ENCODE results near the gene GRM8. TPM values are rescaled to one million over a fixed set of nuclear protein-coding genes. Genes with fewer than 3 reads are reported as not detected.

The GRM8 gene
- total RNA-seq (2022) (not detected in 2 replicates), Bru-seq, nascent RNA (percentile 3 among the genes with signal in this experiment), BruChase-seq, experiment 1, labeled RNA remaining after a 2-hour chase (percentile 6 among the genes with signal in this experiment), BruChase-seq, experiment 2, labeled RNA remaining after a 6-hour chase (percentile 4 among the genes with signal in this experiment)
- long read RNA-seq, partial matches to known transcripts = 0 of 1 reads
- long read RNA-seq, other reads (novel, unspliced or antisense) = 1 of 1 reads

DNA sequence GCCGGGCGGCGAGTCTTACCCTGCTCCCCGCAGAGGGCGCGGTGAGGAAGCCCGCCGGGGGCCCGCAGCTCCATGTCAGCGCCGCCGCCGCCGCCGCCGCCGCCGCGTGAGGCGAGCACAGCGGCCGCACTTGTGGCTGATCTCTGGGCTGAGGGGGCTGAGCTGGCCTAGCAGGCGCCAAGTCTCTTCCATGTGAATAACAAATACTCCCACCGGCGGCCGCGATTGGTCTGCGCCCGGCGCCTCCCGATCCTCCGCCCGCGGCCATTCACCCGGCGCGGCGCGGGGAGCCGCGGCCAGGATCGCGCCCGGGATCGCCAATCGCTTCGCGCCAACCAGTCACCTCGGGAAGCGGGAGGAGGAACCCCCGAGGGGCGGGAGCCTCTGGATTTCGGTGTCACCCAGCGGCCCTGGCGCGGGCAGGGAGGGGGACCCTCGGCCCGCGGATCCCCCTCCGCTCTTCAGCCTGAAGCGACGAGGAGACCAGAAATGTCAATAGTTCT lies at the start of gene GRM8:
Gene GRM8, minus strand, starts transcription at position 164 of the 503 bp plus-strand sequence.
- no peaks in the 10 kb centered on the region for H3K9me3 ChIP-seq
- ChIA-PET POLR2A (no interaction called here), CTCF (no interaction called here)
- H3K4me3 Mint-ChIP-seq (ENCODE audit: unreplicated experiment) = peak within 1 kb of the TSS; percentile 61
- intact Hi-C loops (cut with micrococcal nuclease; ENCODE audit: unreplicated experiment) = loop anchor here (2.0 to 5.0 kb wide), 2 partner anchors 154 to 396 kb away; no protein-coding TSS in a partner anchor
- peaks cover 12% of the 10 kb centered on the region for H3K27me3 ChIP-seq (replicated peaks; ENCODE audit: control insufficient read depth, insufficient read depth, low read length)
- TF ChIP-seq, protein P1, sequence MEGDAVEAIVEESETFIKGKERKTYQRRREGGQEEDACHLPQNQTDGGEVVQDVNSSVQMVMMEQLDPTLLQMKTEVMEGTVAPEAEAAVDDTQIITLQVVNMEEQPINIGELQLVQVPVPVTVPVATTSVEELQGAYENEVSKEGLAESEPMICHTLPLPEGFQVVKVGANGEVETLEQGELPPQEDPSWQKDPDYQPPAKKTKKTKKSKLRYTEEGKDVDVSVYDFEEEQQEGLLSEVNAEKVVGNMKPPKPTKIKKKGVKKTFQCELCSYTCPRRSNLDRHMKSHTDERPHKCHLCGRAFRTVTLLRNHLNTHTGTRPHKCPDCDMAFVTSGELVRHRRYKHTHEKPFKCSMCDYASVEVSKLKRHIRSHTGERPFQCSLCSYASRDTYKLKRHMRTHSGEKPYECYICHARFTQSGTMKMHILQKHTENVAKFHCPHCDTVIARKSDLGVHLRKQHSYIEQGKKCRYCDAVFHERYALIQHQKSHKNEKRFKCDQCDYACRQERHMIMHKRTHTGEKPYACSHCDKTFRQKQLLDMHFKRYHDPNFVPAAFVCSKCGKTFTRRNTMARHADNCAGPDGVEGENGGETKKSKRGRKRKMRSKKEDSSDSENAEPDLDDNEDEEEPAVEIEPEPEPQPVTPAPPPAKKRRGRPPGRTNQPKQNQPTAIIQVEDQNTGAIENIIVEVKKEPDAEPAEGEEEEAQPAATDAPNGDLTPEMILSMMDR (IDR thresholded peaks at IDR 0.05; ENCODE audit: insufficient read depth in 1 of 2, low read depth in 1 of 2, low read length in 1 of 2, severe bottlenecking in 1 of 2, unreplicated experiment in 1 of 2) = no peak
- H3K36me3 ChIP-seq (ENCODE audit: control insufficient read depth, insufficient read depth, low read length) = no peaks in the 10 kb centered on the region
- H3K4me1 ChIP-seq = peaks cover 8% of the 10 kb centered on the region; the same call in 1 of the 2 replicates
- no peaks in the 10 kb centered on the region for H3K4me1 Mint-ChIP-seq (ENCODE audit: low read depth, unreplicated experiment)
- BruUV-seq (replicated peaks) = no TSS peak
- no peaks in the 10 kb centered on the region for H3K36me3 Mint-ChIP-seq (ENCODE audit: insufficient read depth, unreplicated experiment)
- H3K9me3 Mint-ChIP-seq (ENCODE audit: unreplicated experiment) = no peaks in the 10 kb centered on the region
- DNase-seq = peak in 1 of 2 experiments; percentile 37
- H3K27ac Mint-ChIP-seq (ENCODE audit: unreplicated experiment) = no peak within 1 kb of the TSS
- peaks cover 37% of the 10 kb centered on the region for H3K27me3 Mint-ChIP-seq (ENCODE audit: insufficient read depth, unreplicated experiment)
- peak within 1 kb of the TSS; percentile 51 for H3K4me3 ChIP-seq (ENCODE audit: low read depth, low read length)

DNA sequence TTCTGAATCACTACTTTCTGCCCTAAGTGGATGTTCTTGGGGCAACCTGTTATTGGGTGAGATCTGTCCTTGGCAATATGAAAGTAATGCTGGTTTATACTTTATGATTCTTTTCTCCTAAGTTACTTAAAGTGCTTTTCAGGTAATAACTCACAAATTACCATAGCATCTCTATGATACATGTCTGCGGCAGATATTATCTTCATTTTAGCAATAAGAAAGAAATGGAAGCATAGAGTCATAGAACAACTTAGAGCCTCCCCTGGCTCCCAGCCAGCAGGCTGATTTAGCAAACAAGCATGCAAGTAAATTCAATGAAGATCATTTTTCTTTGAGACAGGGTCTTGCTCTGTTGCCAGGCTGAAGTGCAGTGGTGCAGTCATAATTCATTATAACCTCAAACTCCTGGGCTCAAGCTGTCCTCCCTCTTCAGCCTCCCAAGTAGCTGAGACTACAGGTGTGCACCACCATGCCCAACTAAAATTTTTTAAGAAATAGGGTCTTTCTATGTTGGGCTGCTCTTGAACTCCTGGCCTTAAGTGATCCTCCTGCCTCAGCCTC lies 38.1 kb upstream of the GRM8 start:
- DNase-seq = no peak
- POLR2A ChIA-PET = no interaction called here
- H3K36me3 ChIP-seq (ENCODE audit: control insufficient read depth, insufficient read depth, low read length) = no peaks in the 10 kb centered on the region

DNA sequence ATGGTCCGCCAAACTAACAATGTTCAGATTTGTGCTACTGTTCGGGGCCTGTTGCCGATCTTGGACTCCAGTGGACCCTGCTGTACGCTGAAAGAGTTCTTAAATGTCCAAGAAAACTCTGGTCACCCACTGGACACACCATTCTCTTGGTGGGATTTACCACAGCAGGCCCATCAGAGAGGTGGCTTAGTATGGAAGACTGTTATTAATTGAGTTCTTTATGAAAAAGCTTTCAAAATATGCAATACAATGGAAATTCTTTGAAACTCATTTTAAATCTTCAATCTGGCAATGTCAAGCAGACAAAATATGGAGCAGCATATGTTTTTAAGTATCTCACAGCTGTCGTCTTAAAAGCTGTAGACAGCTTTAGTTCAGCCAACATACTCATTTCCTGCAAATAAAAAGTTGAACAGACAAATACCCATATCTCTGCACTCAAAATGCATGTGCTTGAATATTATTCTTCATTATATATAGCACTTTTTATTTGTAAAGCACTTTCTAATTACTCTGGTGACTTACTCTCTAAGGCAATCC lies 37.4 kb upstream of the GRM8 start:
- BruUV-seq (replicated peaks) = no TSS peak
- no peak for DNase-seq

More for the DNA sequence above, 38.1 kb upstream of the GRM8 start:
- CTCF ChIA-PET = no interaction called here
- H3K4me3 ChIP-seq (ENCODE audit: low read depth, low read length) = no peak overlapping the region
- peaks cover 12% of the 10 kb centered on the region for H3K4me1 ChIP-seq
- Mint-ChIP-seq H3K9me3 (ENCODE audit: unreplicated experiment) (no peaks in the 10 kb centered on the region), H3K4me1 (ENCODE audit: low read depth, unreplicated experiment) (peaks cover 12% of the 10 kb centered on the region), H3K36me3 (ENCODE audit: insufficient read depth, unreplicated experiment) (no peaks in the 10 kb centered on the region), H3K4me3 (ENCODE audit: unreplicated experiment) (no peak overlapping the region), H3K27ac (ENCODE audit: unreplicated experiment) (no peak overlapping the region), H3K27me3 (ENCODE audit: insufficient read depth, unreplicated experiment) (peaks cover 9% of the 10 kb centered on the region)
- intact Hi-C loops (cut with micrococcal nuclease; ENCODE audit: unreplicated experiment) = no loop called here
- BruUV-seq (replicated peaks) = no TSS peak
- TF ChIP-seq, protein P1 (IDR thresholded peaks at IDR 0.05; ENCODE audit: insufficient read depth in 1 of 2, low read depth in 1 of 2, low read length in 1 of 2, severe bottlenecking in 1 of 2, unreplicated experiment in 1 of 2) = no peak
- no peaks in the 10 kb centered on the region for H3K9me3 ChIP-seq
- H3K27me3 ChIP-seq (replicated peaks; ENCODE audit: control insufficient read depth, insufficient read depth, low read length) = no peaks in the 10 kb centered on the region; the same call in 1 of the 2 replicates

More for the DNA sequence above, 37.4 kb upstream of the GRM8 start:
- H3K4me3 Mint-ChIP-seq (ENCODE audit: unreplicated experiment) = no peak overlapping the region
- H3K27me3 ChIP-seq (replicated peaks; ENCODE audit: control insufficient read depth, insufficient read depth, low read length) = no peaks in the 10 kb centered on the region; the same call in 1 of the 2 replicates
- no peaks in the 10 kb centered on the region for H3K36me3 Mint-ChIP-seq (ENCODE audit: insufficient read depth, unreplicated experiment)
- no peaks in the 10 kb centered on the region for H3K9me3 Mint-ChIP-seq (ENCODE audit: unreplicated experiment)
- TF ChIP-seq, protein P1 (IDR thresholded peaks at IDR 0.05; ENCODE audit: insufficient read depth in 1 of 2, low read depth in 1 of 2, low read length in 1 of 2, severe bottlenecking in 1 of 2, unreplicated experiment in 1 of 2) = no peak
- no peaks in the 10 kb centered on the region for H3K36me3 ChIP-seq (ENCODE audit: control insufficient read depth, insufficient read depth, low read length)
- H3K4me3 ChIP-seq (ENCODE audit: low read depth, low read length) = no peak overlapping the region
- H3K4me1 Mint-ChIP-seq (ENCODE audit: low read depth, unreplicated experiment) = peaks cover 12% of the 10 kb centered on the region
- H3K4me1 ChIP-seq = peaks cover 12% of the 10 kb centered on the region
- H3K27me3 Mint-ChIP-seq (ENCODE audit: insufficient read depth, unreplicated experiment) = peaks cover 9% of the 10 kb centered on the region
- no peaks in the 10 kb centered on the region for H3K9me3 ChIP-seq
- POLR2A ChIA-PET = no interaction called here
- no peak overlapping the region for H3K27ac Mint-ChIP-seq (ENCODE audit: unreplicated experiment)
- CTCF ChIA-PET = no interaction called here
- intact Hi-C loops (cut with micrococcal nuclease; ENCODE audit: unreplicated experiment) = no loop called here

All from Caco-2 (cell line).